IMR-90 (cell line): ENCODE results near the gene ALG8. TPM values are rescaled to one million over a fixed set of nuclear protein-coding genes. Genes with fewer than 3 reads are reported as not detected.

Experiments used
- ATAC-seq: fragments of 200-7000 bp; cut with Tn5 transposase; 2 replicates; pipeline ENCODE4 v1.9.1; 2020; ENCODE audit warnings: low read depth, mild to moderate bottlenecking, moderate library complexity
- BruUV-seq: library from RNA; stranded (reverse); fragments of 400-500 nt; replicated peaks from 2 replicates; lab custom pipeline; 2021; lab: Mats Ljungman, UMichigan
- CTCF ChIA-PET: fragments of 300-600 bp; formaldehyde crosslinking; extraction: SDS; loops from one replicate; lab custom pipeline; 2021; ENCODE audit warnings: antibody characterized with exemption; lab: Yijun Ruan, JAX
- POLR2A ChIA-PET: fragments of 300-600 bp; sonication (Branson Sonifier 250); formaldehyde crosslinking; loops from one replicate; lab custom pipeline; 2022; ENCODE audit warnings: antibody characterized with exemption; ENCODE audit not compliant: unreplicated experiment; lab: Charles Lee
- DNase-seq: peaks from one replicate; pipeline ENCODE4 v3.0.0; 2013
- H2AFZ ChIP-seq: replicated peaks from 2 replicates; pipeline ENCODE3; 2013; ENCODE audit warnings: low read length, mild to moderate bottlenecking; ENCODE audit not compliant: poor library complexity
- H2AK5ac ChIP-seq: 2 replicates; pipeline ENCODE4 v1.6.1; 2013; ENCODE audit warnings: low read depth, low read length, inconsistent platforms
- H2AK9ac ChIP-seq: replicated peaks from 2 replicates; pipeline ENCODE3; 2013; ENCODE audit warnings: mild to moderate bottlenecking, low read depth, low read length, moderate library complexity; ENCODE audit not compliant: poor library complexity
- H2BK120ac ChIP-seq: 2 replicates; pipeline ENCODE4 v1.6.1; 2013; ENCODE audit warnings: low read depth, low read length, inconsistent platforms
- H2BK15ac ChIP-seq: 3 replicates; pipeline ENCODE4 v1.6.1; 2013; ENCODE audit warnings: low read depth, low read length, inconsistent platforms
- H2BK20ac ChIP-seq: 2 replicates; pipeline ENCODE4 v1.6.1; 2013; ENCODE audit warnings: low read depth, mild to moderate bottlenecking, inconsistent platforms, low read length, moderate library complexity
- H2BK5ac ChIP-seq: 2 replicates; pipeline ENCODE4 v1.6.1; 2013; ENCODE audit warnings: mild to moderate bottlenecking, low read depth, low read length, inconsistent platforms; ENCODE audit not compliant: poor library complexity, severe bottlenecking
- H3K14ac ChIP-seq: replicated peaks from 2 replicates; pipeline ENCODE4 v1.6.1; 2013; ENCODE audit warnings: low read depth, low read length, inconsistent platforms
- H3K18ac ChIP-seq: 2 replicates; pipeline ENCODE4 v1.6.1; 2013; ENCODE audit warnings: low read depth, low read length, control low read depth
- H3K23ac ChIP-seq: 2 replicates; pipeline ENCODE4 v1.6.1; 2013; ENCODE audit warnings: low read depth, low read length, inconsistent platforms
- H3K27ac ChIP-seq: 2 replicates; pipeline ENCODE4 v1.5.1; 2013; ENCODE audit warnings: mild to moderate bottlenecking, control low read depth, low read length; ENCODE audit not compliant: insufficient read depth
- H3K27me3 ChIP-seq: 2 replicates; pipeline ENCODE4 v1.6.1; 2013; ENCODE audit warnings: low read length; ENCODE audit not compliant: control insufficient read depth, insufficient read depth
- H3K36me3 ChIP-seq: 2 replicates; pipeline ENCODE4 v1.6.1; 2013; ENCODE audit warnings: low read length, mixed read lengths; ENCODE audit not compliant: control insufficient read depth, insufficient read depth
- H3K4ac ChIP-seq: 2 replicates; pipeline ENCODE4 v1.6.1; 2013; ENCODE audit warnings: low read depth, low read length, inconsistent platforms
- H3K4me1 ChIP-seq: 2 replicates; pipeline ENCODE4 v1.6.1; 2013; ENCODE audit warnings: low read length, mixed read lengths; ENCODE audit not compliant: control insufficient read depth, insufficient read depth
- H3K4me2 ChIP-seq: 2 replicates; pipeline ENCODE4 v1.6.1; 2013; ENCODE audit warnings: low read depth, mild to moderate bottlenecking, control low read depth, low read length, moderate library complexity
- H3K4me3 ChIP-seq: 2 replicates; pipeline ENCODE4 v1.5.1; 2013; ENCODE audit warnings: low read depth, mild to moderate bottlenecking, control low read depth, low read length, moderate library complexity; ENCODE audit not compliant: insufficient read depth
- H3K56ac ChIP-seq: 2 replicates; pipeline ENCODE4 v1.6.1; 2013; ENCODE audit warnings: low read length, inconsistent platforms; ENCODE audit not compliant: insufficient read depth; ENCODE audit errors: extremely low read depth
- H3K79me1 ChIP-seq, 2 experiments: 2 replicates each; pipeline ENCODE4 v1.6.1; 2013; ENCODE audit warnings: low read length in 2 of 2, inconsistent platforms in 1 of 2, low read depth in 1 of 2
- H3K9ac ChIP-seq: 2 replicates; pipeline ENCODE4 v1.6.1; 2013; ENCODE audit warnings: low read depth, low read length, control low read depth
- H3K9me1 ChIP-seq: 2 replicates; pipeline ENCODE4 v1.6.1; 2013; ENCODE audit warnings: low read length, inconsistent platforms; ENCODE audit not compliant: insufficient read depth
- H3K9me3 ChIP-seq: 2 replicates; pipeline ENCODE4 v1.6.1; 2013; ENCODE audit warnings: low read length; ENCODE audit not compliant: control insufficient read depth, insufficient read depth
- H4K20me1 ChIP-seq: 2 replicates; pipeline ENCODE4 v1.6.1; 2013; ENCODE audit warnings: low read length, inconsistent platforms; ENCODE audit not compliant: insufficient read depth
- H4K5ac ChIP-seq: 2 replicates; pipeline ENCODE4 v1.6.1; 2013; ENCODE audit warnings: mild to moderate bottlenecking, low read depth, low read length, control low read depth
- H4K8ac ChIP-seq, 2 experiments: 2 replicates each; pipeline ENCODE4 v1.6.1; 2013; ENCODE audit warnings: low read depth in 2 of 2, low read length in 2 of 2, control low read depth in 1 of 2, inconsistent platforms in 1 of 2
- H4K91ac ChIP-seq: 2 replicates; pipeline ENCODE4 v1.6.1; 2013; ENCODE audit warnings: low read depth, low read length, inconsistent platforms; ENCODE audit not compliant: insufficient read depth
- BHLHE40 ChIP-seq: fragments of 150-350 bp; IDR thresholded peaks from 2 replicates; pipeline ENCODE4 v1.6.1; 2016; ENCODE audit warnings: mild to moderate bottlenecking, low read depth, low read length
- CEBPB ChIP-seq: IDR thresholded peaks from 2 replicates; pipeline ENCODE4 v1.6.1; 2012; ENCODE audit warnings: low read depth, low read length, improper control_type of control experiment
- CHD1 ChIP-seq: IDR thresholded peaks from 2 replicates; pipeline ENCODE4 v1.6.1; 2012; ENCODE audit warnings: low read depth, low read length, improper control_type of control experiment
- FOS ChIP-seq: fragments of 150-350 bp; IDR thresholded peaks from 2 replicates; pipeline ENCODE4 v1.6.1; 2016; ENCODE audit warnings: low read depth, low read length
- MAFK ChIP-seq: IDR thresholded peaks from 2 replicates; pipeline ENCODE4 v1.6.1; 2012; ENCODE audit warnings: low read depth, low read length, improper control_type of control experiment
- MAZ ChIP-seq: IDR thresholded peaks from 2 replicates; pipeline ENCODE4 v1.6.1; 2012; ENCODE audit warnings: low read depth, mild to moderate bottlenecking, low read length, improper control_type of control experiment, moderate library complexity, borderline replicate concordance
- NFE2L2 ChIP-seq: fragments of 150-350 bp; IDR thresholded peaks from 2 replicates; pipeline ENCODE4 v1.6.1; 2016; ENCODE audit warnings: low read depth, mild to moderate bottlenecking, low read length
- RAD21 ChIP-seq: IDR thresholded peaks from 2 replicates; pipeline ENCODE4 v1.6.1; 2012; ENCODE audit warnings: low read length, improper control_type of control experiment
- SMC3 ChIP-seq: fragments of 150-350 bp; IDR thresholded peaks from 2 replicates; pipeline ENCODE4 v1.6.1; 2016; ENCODE audit warnings: low read depth, mild to moderate bottlenecking, antibody characterized with exemption, low read length, moderate library complexity
- WGBS, 2 experiments: methylation state at CpG; one replicate each; pipeline versions ENCODE4 v1.1.5 to v1.1.7; 2013; ENCODE audit warnings: missing lambda C conversion rate in 2 of 2; ENCODE audit not compliant: insufficient read length in 1 of 2; ENCODE audit errors: extremely low coverage in 2 of 2; 5-methylcytosine and 5-hydroxymethylcytosine counted together
- dilution Hi-C: fragments of 300-500 bp; cut with HindIII; formaldehyde crosslinking; loops from one replicate; pipeline ENCODE4 v1.14.3; 2018; ENCODE audit warnings: low sequenced_read_pairs; ENCODE audit not compliant: unreplicated experiment
- in situ Hi-C: fragments of 300-500 bp; cut with MboI; formaldehyde crosslinking; loops from 3 replicates; pipeline ENCODE4 v1.14.3; 2019; ENCODE audit warnings: low sequenced_read_pairs, inconsistent platforms, mixed read lengths
- intact Hi-C: fragments of 100-400 bp; cut with micrococcal nuclease; formaldehyde crosslinking; loops from 2 replicates; pipeline ENCODE4 v1.10.0; 2022
- polyA plus RNA-seq, 3 experiments: library from polyadenylated mRNA; depleted of rRNA; stranded (reverse); fragments of >200 nt; gene quantifications; 2 replicates each; pipeline ENCODE4 v1.2.3, GENCODE V29; 2012; ENCODE audit warnings: low replicate concordance in 1 of 3
- total RNA-seq: library from RNA; depleted of rRNA; stranded (reverse); fragments of >200 nt; gene quantifications from 2 replicates; pipeline ENCODE4 v1.2.3, GENCODE V29; 2012
- TF ChIP-seq, protein P1 (sequence below): fragments of 150-350 bp; IDR thresholded peaks from 2 replicates; pipeline ENCODE4 v1.6.1; 2017; ENCODE audit warnings: mild to moderate bottlenecking, antibody characterized with exemption, low read length, low read depth
- TF ChIP-seq, protein P2 (sequence below): fragments of 150-350 bp; IDR thresholded peaks from 2 replicates; pipeline ENCODE4 v1.6.1; 2016; ENCODE audit warnings: low read depth, mild to moderate bottlenecking, low read length, moderate library complexity, borderline replicate concordance

The ALG8 gene
- total and polyA plus RNA-seq, 2 of the 4 experiments (the other 2 are of a cell fraction): 27.8 to 31.8 TPM

DNA sequence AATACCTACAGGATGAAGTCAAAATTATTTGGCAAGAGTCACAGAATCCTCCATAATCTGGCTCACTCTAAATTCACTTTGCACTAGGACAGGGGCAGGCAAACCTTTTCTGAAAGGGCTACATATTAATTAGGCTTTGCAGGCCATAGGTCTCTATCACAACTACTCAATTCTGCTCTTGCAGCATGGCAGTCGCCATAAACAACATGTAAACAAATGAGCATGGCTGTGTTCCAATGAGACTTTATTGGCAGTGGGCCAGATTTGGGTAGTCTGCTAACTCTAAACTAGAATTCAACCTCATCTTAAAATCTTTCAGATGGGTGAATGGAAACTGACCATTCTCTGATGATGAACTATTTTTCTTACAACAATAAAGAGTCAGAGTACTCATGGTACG lies 70.0 kb downstream of the ALG8 start:
- BruUV-seq: no TSS peak
- no peak overlapping the region for H4K8ac ChIP-seq
- H3K4ac ChIP-seq: no peak overlapping the region
- peaks cover 11% of the 10 kb centered on the region for H4K20me1 ChIP-seq
- DNase-seq: no peak
- peaks cover 7% of the 10 kb centered on the region for H3K9me1 ChIP-seq
- H4K91ac ChIP-seq: no peak overlapping the region
- no peak overlapping the region for H2BK120ac ChIP-seq
- no peak overlapping the region for H4K5ac ChIP-seq
- no peak overlapping the region for H3K27ac ChIP-seq
- no peak overlapping the region for H2BK20ac ChIP-seq
- H3K18ac ChIP-seq: no peak overlapping the region
- H3K79me1 ChIP-seq: peaks cover 27 to 51% of the 10 kb centered on the region in 2 experiments
- ChIA-PET POLR2A (no interaction called here), CTCF (no interaction called here)
- no CpG with 5 or more reads among the region's 2 CpGs for WGBS, 2 experiments
- peaks cover 24% of the 10 kb centered on the region for H3K36me3 ChIP-seq
- ATAC-seq: no peak
- dilution Hi-C loops (no loop called here), in situ Hi-C loops (no loop called here), intact Hi-C loops (no loop called here)
- H3K23ac ChIP-seq: no peak overlapping the region
- H3K9ac ChIP-seq: no peak overlapping the region
- no peak overlapping the region for H3K4me2 ChIP-seq
- no peaks in the 10 kb centered on the region for H3K9me3 ChIP-seq
- TF ChIP-seq, protein P1, sequence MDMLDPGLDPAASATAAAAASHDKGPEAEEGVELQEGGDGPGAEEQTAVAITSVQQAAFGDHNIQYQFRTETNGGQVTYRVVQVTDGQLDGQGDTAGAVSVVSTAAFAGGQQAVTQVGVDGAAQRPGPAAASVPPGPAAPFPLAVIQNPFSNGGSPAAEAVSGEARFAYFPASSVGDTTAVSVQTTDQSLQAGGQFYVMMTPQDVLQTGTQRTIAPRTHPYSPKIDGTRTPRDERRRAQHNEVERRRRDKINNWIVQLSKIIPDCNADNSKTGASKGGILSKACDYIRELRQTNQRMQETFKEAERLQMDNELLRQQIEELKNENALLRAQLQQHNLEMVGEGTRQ: no peak
- TF ChIP-seq BHLHE40 (no peak), CHD1 (no peak), MAFK (no peak), MAZ (no peak), RAD21 (no peak), CEBPB (no peak), SMC3 (no peak), NFE2L2 (no peak), FOS (no peak)
- TF ChIP-seq, protein P2, sequence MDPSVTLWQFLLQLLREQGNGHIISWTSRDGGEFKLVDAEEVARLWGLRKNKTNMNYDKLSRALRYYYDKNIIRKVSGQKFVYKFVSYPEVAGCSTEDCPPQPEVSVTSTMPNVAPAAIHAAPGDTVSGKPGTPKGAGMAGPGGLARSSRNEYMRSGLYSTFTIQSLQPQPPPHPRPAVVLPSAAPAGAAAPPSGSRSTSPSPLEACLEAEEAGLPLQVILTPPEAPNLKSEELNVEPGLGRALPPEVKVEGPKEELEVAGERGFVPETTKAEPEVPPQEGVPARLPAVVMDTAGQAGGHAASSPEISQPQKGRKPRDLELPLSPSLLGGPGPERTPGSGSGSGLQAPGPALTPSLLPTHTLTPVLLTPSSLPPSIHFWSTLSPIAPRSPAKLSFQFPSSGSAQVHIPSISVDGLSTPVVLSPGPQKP: no peak
- H2AK5ac ChIP-seq: no peak overlapping the region
- H3K4me1 ChIP-seq: no peaks in the 10 kb centered on the region; the same call in 1 of the 2 replicates
- no peak overlapping the region for H2BK5ac ChIP-seq
- H2AFZ ChIP-seq: no peak overlapping the region
- no peak overlapping the region for H2BK15ac ChIP-seq
- H2AK9ac ChIP-seq: no peak overlapping the region
- no peak overlapping the region for H3K14ac ChIP-seq
- H3K4me3 ChIP-seq: no peak overlapping the region
- H3K56ac ChIP-seq: no peak overlapping the region
- H3K27me3 ChIP-seq: no peaks in the 10 kb centered on the region
